OCI-LY7 (cell line): ENCODE measurements around the gene RFX5. TPM values are rescaled to one million over a fixed set of nuclear protein-coding genes. Genes with fewer than 3 reads are reported as not detected.
A peak's percentile ranks its signal among the peaks of the same experiment; 100 is the strongest.

Experiments
- BruUV-seq: library from RNA; stranded (reverse); fragments of 400-500 nt; replicated peaks from 2 replicates; lab custom pipeline; 2021; lab: Mats Ljungman, UMichigan
- CTCF ChIA-PET: fragments of 300-600 bp; sonication (Branson Sonifier 250); formaldehyde crosslinking; loops from one replicate; lab custom pipeline; 2022; ENCODE audit warnings: antibody characterized with exemption; ENCODE audit not compliant: unreplicated experiment; lab: Charles Lee
- POLR2A ChIA-PET: fragments of 300-600 bp; sonication (Branson Sonifier 250); formaldehyde crosslinking; loops from one replicate; lab custom pipeline; 2022; ENCODE audit warnings: antibody characterized with exemption; lab: Charles Lee
- DNase-seq: peaks from one replicate; pipeline ENCODE4 v3.0.0-alpha.2; 2015; ENCODE audit warnings: low spot score
- H2AFZ ChIP-seq: fragments of 200-600 bp; sonication (generic), shearing (Covaris generic); 2 replicates; pipeline ENCODE4 v1.6.1; 2014; ENCODE audit warnings: mild to moderate bottlenecking, antibody characterized with exemption, low read length, moderate library complexity
- H3K27ac ChIP-seq: fragments of 200-600 bp; sonication (generic); 2 replicates; pipeline ENCODE4 v1.5.1; 2014; ENCODE audit warnings: mixed run types, low read depth, mild to moderate bottlenecking, moderate library complexity, low read length, inconsistent platforms; ENCODE audit not compliant: poor library complexity, severe bottlenecking
- H3K36me3 ChIP-seq: fragments of 200-600 bp; sonication (generic); 2 replicates; pipeline ENCODE4 v1.6.1; 2014; ENCODE audit warnings: mild to moderate bottlenecking, antibody characterized with exemption, low read length, moderate library complexity, mixed read lengths; ENCODE audit not compliant: insufficient read depth
- H3K4me1 ChIP-seq: fragments of 200-600 bp; sonication (generic); 2 replicates; pipeline ENCODE4 v1.5.1; 2014; ENCODE audit warnings: mild to moderate bottlenecking, low read length; ENCODE audit not compliant: insufficient read depth, poor library complexity, severe bottlenecking
- H3K4me2 ChIP-seq: fragments of 200-600 bp; sonication (generic); 2 replicates; pipeline ENCODE4 v1.6.1; 2014; ENCODE audit warnings: mild to moderate bottlenecking, low read length
- H3K4me3 ChIP-seq: fragments of 200-600 bp; sonication (generic); 2 replicates; pipeline ENCODE4 v1.5.1; 2014; ENCODE audit warnings: mild to moderate bottlenecking, low read depth, low read length; ENCODE audit not compliant: poor library complexity, severe bottlenecking
- H3K79me2 ChIP-seq: fragments of 200-600 bp; sonication (generic); 2 replicates; pipeline ENCODE4 v1.6.1; 2016; ENCODE audit warnings: low read depth, mild to moderate bottlenecking, low read length, moderate library complexity, mixed read lengths; ENCODE audit not compliant: insufficient read depth
- H3K9me2 ChIP-seq: fragments of 200-600 bp; sonication (generic); 2 replicates; pipeline ENCODE4 v1.6.1; 2016; ENCODE audit warnings: mild to moderate bottlenecking, low read length, mixed read lengths; ENCODE audit not compliant: insufficient read depth
- H3K9me3 ChIP-seq: fragments of 200-600 bp; sonication (generic); 2 replicates; pipeline ENCODE4 v1.6.1; 2014; ENCODE audit warnings: mild to moderate bottlenecking, mixed run types, low read length, mixed read lengths
- H4K20me1 ChIP-seq: fragments of 200-600 bp; sonication (generic); 2 replicates; pipeline ENCODE4 v1.6.1; 2014; ENCODE audit warnings: mild to moderate bottlenecking, antibody characterized with exemption, low read length, moderate library complexity, mixed read lengths; ENCODE audit not compliant: insufficient read depth
- CTCF ChIP-seq: fragments of 200-600 bp; sonication (generic); conservative IDR thresholded peaks from 2 replicates; pipeline ENCODE4 v1.5.1; 2014; ENCODE audit warnings: mild to moderate bottlenecking, antibody characterized with exemption, low read length, moderate library complexity, mixed read lengths
- EZH2phosphoT487 ChIP-seq: fragments of 200-600 bp; sonication (generic); IDR thresholded peaks from 2 replicates; pipeline ENCODE4 v1.6.1; 2018; ENCODE audit warnings: low read depth, borderline replicate concordance, mild to moderate bottlenecking, mixed run types, antibody characterized with exemption, low read length, moderate library complexity, mixed read lengths
- intact Hi-C: fragments of 100-400 bp; cut with micrococcal nuclease; formaldehyde crosslinking; loops from one replicate; pipeline ENCODE4 v1.10.0; 2022; ENCODE audit not compliant: unreplicated experiment
- total RNA-seq, 2 experiments: library from RNA; depleted of rRNA in 1 of 2; stranded (reverse); fragments of >200 nt in 1 of 2; shearing (Covaris generic) in 1 of 2; gene quantifications; 2 replicates each; pipeline ENCODE4 v1.2.3, GENCODE V29; 2014 to 2022

RFX5 gene
- total RNA-seq, 2 experiments from 2014 or later = 99.7 to 115 TPM

- Histone ChIP-seq H2AFZ (no peak overlapping the region), H3K4me3 (no peak overlapping the region), H3K4me1 (peaks cover 9% of the 10 kb centered on the region), H3K27ac (no peak overlapping the region), H3K9me3 (no peaks in the 10 kb centered on the region), H3K36me3 (peaks cover under 1% of the 10 kb centered on the region; the same call in 1 of the 2 replicates), H3K9me2 (no peaks in the 10 kb centered on the region), H3K79me2 (no peaks in the 10 kb centered on the region), H4K20me1 (no peaks in the 10 kb centered on the region), H3K4me2 (no peak overlapping the region)
- no peak for DNase-seq
- TF ChIP-seq CTCF (no peak), EZH2phosphoT487 (no peak)
- ChIA-PET CTCF (no interaction called here), POLR2A (interaction anchor here (0.9 to 1.3 kb wide), 2 partner anchors 10 to 55 kb away, joined by 3 to 7 read pairs; partner anchors contain the start of gene PI4KB)
- BruUV-seq = no TSS peak
- intact Hi-C loops = no loop called here
Measured at GRCh38 chr1:151336556-151336955, 10.5 kb downstream of the RFX5 start.

DNA sequence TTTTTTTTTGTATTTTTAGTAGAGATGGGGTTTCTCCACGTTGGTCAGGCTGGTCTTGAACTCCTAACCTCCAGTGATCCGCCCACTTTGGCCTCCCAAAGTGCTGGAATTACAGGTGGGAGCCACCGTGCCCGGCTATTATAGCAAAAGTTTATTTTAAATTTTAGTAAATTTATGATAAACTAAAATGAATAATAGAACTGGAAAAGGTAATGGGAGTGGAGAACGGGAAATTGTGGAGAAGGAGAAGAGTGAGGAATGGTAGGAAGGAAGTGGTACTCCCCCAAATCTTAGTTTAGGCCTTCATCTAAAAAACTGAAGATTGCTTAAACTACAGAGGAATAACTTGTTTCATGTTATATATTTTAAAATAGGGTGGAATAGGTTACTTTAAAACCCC is 12.2 kb downstream of the RFX5 start:
- no peaks in the 10 kb centered on the region for H3K9me3 ChIP-seq
- no peak for DNase-seq
- BruUV-seq = no TSS peak
- H3K9me2 ChIP-seq = no peaks in the 10 kb centered on the region
- intact Hi-C loops = no loop called here
- H4K20me1 ChIP-seq = no peaks in the 10 kb centered on the region
- no peak overlapping the region for H3K4me2 ChIP-seq
- ChIA-PET POLR2A (no interaction called here), CTCF (no interaction called here)
- no peaks in the 10 kb centered on the region for H3K4me1 ChIP-seq
- H2AFZ ChIP-seq = no peak overlapping the region
- H3K27ac ChIP-seq = no peak overlapping the region
- no peaks in the 10 kb centered on the region for H3K36me3 ChIP-seq
- H3K4me3 ChIP-seq = no peak overlapping the region
- H3K79me2 ChIP-seq = no peaks in the 10 kb centered on the region
- no peak for TF ChIP-seq EZH2phosphoT487
- TF ChIP-seq CTCF = no peak

DNA sequence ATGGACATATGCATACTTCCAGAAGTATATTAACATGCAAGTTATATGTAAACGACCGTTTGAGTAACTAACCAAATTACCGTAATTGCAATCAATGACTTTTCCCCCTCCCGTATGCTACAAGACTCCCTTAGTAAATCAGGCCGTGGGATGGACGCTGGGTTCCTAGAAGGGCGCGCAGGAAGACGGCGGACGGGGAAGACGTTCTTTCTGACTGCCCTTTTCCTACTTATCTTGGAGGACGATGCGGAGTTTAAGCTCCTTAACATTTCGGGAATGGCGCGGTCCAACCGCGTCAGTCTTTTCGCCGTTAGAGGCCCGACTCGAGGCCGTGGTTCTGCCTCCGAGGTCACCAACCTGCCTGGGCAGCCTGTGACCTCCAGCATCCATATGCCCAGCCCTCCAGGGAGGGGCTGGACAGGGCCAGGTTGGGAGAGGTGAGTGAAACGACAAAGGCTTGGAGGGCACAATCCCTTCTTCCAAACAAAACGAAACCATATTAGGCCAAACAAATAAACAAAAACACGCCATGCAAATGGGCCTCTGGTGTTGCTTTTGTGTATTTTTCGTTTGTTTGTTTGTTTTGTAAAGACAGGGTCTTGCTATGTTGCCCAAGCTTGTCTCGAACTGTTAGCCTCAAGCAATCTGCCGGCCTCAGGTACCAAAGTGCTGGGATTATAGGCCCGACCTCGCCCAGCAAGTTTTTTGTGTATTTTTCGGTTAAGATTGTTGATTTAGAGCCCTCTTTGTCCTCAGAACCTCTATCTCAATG is 19.0 kb downstream of the RFX5 start:
- Histone ChIP-seq H3K4me1 (peaks cover 23% of the 10 kb centered on the region), H4K20me1 (no peaks in the 10 kb centered on the region), H2AFZ (peak overlapping the region; percentile 85), H3K9me2 (no peaks in the 10 kb centered on the region), H3K4me3 (peak overlapping the region; percentile 74), H3K27ac (peak overlapping the region; percentile 67), H3K36me3 (peaks cover 23% of the 10 kb centered on the region), H3K79me2 (peaks cover 17% of the 10 kb centered on the region), H3K4me2 (peak overlapping the region; percentile 90), H3K9me3 (no peaks in the 10 kb centered on the region)
- TF ChIP-seq CTCF (no peak), EZH2phosphoT487 (no peak)
- ChIA-PET CTCF (interaction anchor here (1.0 to 1.6 kb wide), 3 partner anchors 13 to 19 kb away, joined by 3 to 7 read pairs (median 4); partner anchors contain the start of gene RFX5), POLR2A (interaction anchor here (0.6 to 2.8 kb wide), 8 partner anchors 11 to 362 kb away, joined by 3 to 11 read pairs (median 3); partner anchors contain the start of gene ZNF687)
- intact Hi-C loops = loop anchor here (5.0 kb wide), 1 partner anchor 46 kb away; the partner anchor contains the start of gene ZNF687
- BruUV-seq = no TSS peak
- peak; percentile 22 for DNase-seq
